ENCODE data around the gene TSPAN1.

TSPAN1 gene

DNA sequence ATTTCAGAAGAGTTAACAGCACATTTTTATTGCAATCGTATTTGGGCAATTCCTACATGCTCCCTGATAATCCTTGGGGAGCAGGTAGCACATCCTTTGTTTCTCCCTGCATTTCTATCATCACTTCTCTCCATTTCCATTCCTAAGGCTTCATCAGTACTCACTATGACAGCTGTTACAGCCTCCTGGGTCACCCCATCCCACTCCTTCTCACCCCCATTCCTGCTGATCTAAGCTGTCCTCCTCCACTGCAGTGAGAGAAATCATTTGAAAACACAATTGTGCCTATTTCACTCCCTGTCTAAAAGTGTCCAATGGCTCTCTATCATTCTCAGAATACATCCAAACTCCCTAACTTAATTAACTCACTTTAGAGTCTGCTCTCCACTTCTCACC, 17.0 kb upstream of the TSPAN1 start:
- TF ChIP-seq TAF1 (IDR thresholded peaks at IDR 0.05; ENCODE audit: borderline replicate concordance, insufficient read depth, low read length) (no peak), FOXP2 (optimal IDR thresholded peaks at IDR 0.05; ENCODE audit: borderline replicate concordance, extremely low read depth, extremely low read length, insufficient read depth) (no peak), SIN3A (IDR thresholded peaks at IDR 0.05; ENCODE audit: borderline replicate concordance, insufficient read depth, low read length) (no peak), REST (IDR thresholded peaks at IDR 0.05; ENCODE audit: insufficient read depth in 1 of 2, low read depth in 2 of 2, low read length in 2 of 2) (no peak), POLR2AphosphoS5 (IDR thresholded peaks at IDR 0.05; ENCODE audit: low read depth, low read length) (no peak)

GRCh38 chr1:46158312-46159281, 16.3 kb upstream of the TSPAN1 start:
- TF ChIP-seq REST (IDR thresholded peaks at IDR 0.05; ENCODE audit: insufficient read depth in 1 of 2, low read depth in 2 of 2, low read length in 2 of 2) = no peak

DNA sequence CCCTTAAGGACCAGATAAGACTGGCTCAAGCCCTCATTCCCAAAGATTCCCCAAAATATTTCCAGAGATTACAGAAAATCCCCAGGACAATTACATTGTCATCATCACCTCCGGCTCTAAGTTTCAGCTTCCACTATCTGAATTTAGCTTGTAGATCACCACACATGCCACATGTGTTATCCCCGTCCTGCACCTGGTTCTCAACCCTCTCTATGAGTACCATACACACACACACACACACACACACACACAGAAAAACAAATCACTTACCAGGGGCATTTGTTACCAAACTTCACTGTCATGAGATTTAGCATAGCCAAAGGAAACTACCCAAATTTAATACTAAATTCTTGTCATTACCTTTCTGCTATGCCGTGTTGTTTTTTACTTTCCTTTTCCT, 15.4 kb upstream of the TSPAN1 start:
- TF ChIP-seq REST (IDR thresholded peaks at IDR 0.05; ENCODE audit: insufficient read depth in 1 of 2, low read depth in 2 of 2, low read length in 2 of 2) = no peak
- TF ChIP-seq SIN3A (IDR thresholded peaks at IDR 0.05; ENCODE audit: borderline replicate concordance, insufficient read depth, low read length) = no peak
- no peak for TF ChIP-seq FOXP2 (optimal IDR thresholded peaks at IDR 0.05; ENCODE audit: borderline replicate concordance, extremely low read depth, extremely low read length, insufficient read depth)
- TF ChIP-seq POLR2AphosphoS5 (IDR thresholded peaks at IDR 0.05; ENCODE audit: low read depth, low read length) = no peak
- TF ChIP-seq TAF1 (IDR thresholded peaks at IDR 0.05; ENCODE audit: borderline replicate concordance, insufficient read depth, low read length) = no peak

GRCh38 chr1:46160212-46160611, 14.7 kb upstream of the TSPAN1 start:
- no peak for TF ChIP-seq TAF1 (IDR thresholded peaks at IDR 0.05; ENCODE audit: borderline replicate concordance, insufficient read depth, low read length)
- no peak for TF ChIP-seq SIN3A (IDR thresholded peaks at IDR 0.05; ENCODE audit: borderline replicate concordance, insufficient read depth, low read length)
- TF ChIP-seq REST (IDR thresholded peaks at IDR 0.05; ENCODE audit: insufficient read depth in 1 of 2, low read depth in 2 of 2, low read length in 2 of 2) = no peak
- no peak for TF ChIP-seq FOXP2 (optimal IDR thresholded peaks at IDR 0.05; ENCODE audit: borderline replicate concordance, extremely low read depth, extremely low read length, insufficient read depth)
- TF ChIP-seq POLR2AphosphoS5 (IDR thresholded peaks at IDR 0.05; ENCODE audit: low read depth, low read length) = no peak
